SKM-1 (cell line): Measurements from ENCODE around the gene CFAP61.
A peak's percentile ranks its signal among the peaks of the same experiment; 100 is the strongest.
"Not testable (repeated sequence)": the region's sequence is repeated elsewhere in the genome, so short reads cannot be mapped to it uniquely, and the experiment has no call there.

Experiments used
- DNase-seq: peaks from one replicate; lab custom pipeline; 2025; ENCODE audit not compliant: unreplicated experiment; lab: John Stamatoyannopoulos, UW

Gene CFAP61

DNA sequence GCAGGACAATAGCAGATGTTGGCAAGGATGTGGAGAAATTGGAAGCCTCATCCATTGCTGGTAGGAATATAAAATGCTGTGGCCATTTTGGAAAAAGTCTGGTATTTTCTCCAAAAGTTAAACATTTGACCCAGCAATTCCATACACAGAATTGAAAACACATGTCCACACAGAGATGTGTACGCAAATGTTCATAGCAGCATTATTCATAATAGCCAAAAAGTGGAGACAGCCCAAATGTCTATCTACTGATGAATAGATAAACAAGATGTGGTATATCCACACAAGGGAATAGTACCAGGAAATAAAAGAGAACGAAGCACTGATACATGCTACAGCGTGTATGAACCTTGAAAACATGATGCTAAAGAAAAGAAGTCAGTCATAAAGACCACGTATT lies 40.5 kb downstream of the CFAP61 start:
- no peak for DNase-seq

GRCh38 chr20:20094410-20094809 lies 42.1 kb downstream of the CFAP61 start:
- DNase-seq, result no peak

DNA sequence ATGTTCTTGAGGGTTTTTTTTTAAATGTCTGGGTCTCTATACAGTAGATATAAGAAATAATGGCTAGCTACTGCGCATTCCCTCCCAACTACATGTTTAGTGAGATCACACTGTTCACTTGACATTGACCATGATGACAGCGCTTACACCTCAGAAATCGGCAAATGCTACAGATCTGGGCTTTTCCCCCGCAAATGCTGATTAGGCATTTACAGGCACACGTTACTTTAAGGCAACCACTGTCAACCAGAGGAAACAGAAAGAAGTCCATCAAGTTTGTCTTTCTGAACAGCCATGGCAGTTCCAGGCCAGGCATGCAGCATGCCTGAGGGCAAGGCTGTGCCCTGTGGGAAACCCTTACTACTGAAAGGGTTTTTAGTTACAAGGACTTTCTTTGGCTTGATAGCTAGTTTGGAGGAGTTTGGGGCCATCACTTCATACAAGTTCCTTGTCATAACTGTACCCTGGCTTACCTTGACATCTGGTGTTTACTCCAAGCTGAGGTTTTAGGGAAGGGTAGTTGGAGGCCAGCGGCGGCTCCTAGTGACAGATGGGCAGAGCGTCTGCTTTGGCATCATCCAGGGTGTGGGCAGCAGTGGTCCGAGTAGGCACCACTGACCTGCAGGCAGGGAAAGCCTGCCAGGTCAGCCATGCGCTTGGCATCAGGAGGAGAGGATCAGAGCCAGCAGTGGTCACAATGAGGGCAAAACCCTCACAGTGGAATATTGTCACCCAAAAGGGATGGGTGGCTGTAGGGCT lies 43.0 kb downstream of the CFAP61 start:
- DNase-seq, result no peak

DNA sequence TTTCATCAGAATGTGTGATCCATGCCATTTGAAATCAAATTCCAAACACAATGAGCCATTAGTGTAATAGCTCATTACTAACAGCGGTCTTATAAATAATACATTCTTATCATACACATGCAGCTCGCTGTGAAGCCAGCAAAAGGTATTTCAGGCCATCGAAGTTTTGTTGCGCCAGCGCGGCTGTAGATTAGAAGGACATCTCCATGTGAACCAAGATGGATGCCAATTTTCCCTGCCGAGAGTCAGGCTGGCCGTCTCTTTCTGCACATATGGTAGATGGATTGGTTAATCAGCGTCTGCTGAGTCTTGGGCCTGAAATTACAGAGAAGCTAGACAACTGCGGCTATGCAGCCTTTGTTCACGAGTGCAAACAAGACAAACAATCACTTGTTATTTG lies 44.1 kb downstream of the CFAP61 start:
- no peak for DNase-seq

- no peak for DNase-seq
Observed at GRCh38 chr20:20100881-20101280, 48.5 kb downstream of the CFAP61 start.

- no peak for DNase-seq
Observed at GRCh38 chr20:20102163-20102562, 49.8 kb downstream of the CFAP61 start.

- no peak for DNase-seq
Observed at GRCh38 chr20:20102716-20103258, 50.5 kb downstream of the CFAP61 start.

DNA sequence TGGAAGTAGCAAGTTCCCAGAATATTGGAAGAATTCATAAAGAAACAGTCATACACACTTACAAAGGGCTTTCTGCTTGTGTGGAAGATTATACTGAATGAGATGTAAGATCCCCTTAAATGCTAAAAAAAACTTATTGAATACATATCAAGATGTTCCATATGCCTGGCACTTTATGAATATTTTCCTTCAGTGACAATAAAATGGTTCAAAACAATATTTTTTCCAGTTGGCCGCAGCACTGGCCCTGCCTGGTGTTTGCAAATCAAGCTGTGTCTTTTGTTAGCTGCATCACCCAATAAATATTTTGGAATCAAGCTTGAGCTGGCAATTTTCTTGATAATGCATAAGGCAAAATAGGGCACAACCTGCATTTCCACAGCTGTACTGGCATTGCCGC lies 51.2 kb downstream of the CFAP61 start:
- no peak for DNase-seq

DNA sequence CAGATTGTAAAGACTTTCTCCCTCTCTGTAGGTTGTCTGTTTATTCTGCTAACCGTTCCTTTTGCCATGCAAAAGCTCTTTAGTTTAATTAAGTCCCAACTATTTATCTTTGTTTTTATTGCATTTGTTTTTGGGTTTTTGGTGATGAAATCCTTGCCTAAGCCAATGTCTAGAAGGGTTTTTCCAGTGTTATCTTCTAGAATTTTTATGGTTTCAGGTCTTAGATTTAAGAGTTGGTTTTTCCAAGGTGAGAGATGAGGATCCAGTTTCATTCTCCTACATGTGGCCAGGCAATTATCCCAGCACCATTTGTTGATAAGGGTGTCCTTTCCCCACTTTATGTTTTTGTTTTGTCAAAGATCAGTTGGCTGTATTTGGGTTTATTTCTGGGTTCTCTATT lies 70.9 kb downstream of the CFAP61 start:
- DNase-seq, result not testable (repeated sequence)

GRCh38 chr20:20130399-20130798 lies 78.1 kb downstream of the CFAP61 start:
- peak; percentile 28 for DNase-seq

DNA sequence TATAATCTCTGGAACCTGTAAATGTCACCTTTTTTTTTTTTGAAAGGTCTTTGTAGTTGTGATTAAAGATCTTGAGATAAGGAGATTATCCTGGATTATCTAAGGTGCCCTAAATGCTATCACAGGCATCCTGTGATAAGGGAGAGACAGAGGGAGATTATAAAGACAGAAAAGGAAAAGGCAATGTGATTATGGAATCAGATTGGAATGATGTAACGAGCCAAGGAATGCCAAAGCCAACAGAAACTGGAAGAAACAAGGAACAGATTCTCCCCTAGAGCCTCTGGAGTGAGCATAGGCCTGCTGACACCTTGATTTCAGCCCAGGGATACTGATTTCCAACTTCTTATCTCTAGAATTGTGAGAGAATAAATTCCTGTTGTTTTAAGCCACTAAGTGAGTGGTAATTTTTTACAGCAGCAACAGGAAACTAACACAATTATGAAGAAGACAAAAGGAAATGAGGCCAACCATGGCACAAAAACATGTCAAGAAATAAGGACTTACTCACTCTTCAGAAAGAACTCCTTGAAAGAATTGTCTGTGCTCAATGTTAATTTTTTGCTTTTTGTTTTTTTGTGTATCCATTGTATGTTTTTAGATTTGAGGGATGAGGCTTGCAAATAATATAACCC lies 82.7 kb downstream of the CFAP61 start:
- no peak for DNase-seq

- no peak for DNase-seq
Observed at GRCh38 chr20:20136313-20136712, 84.0 kb downstream of the CFAP61 start.

DNA sequence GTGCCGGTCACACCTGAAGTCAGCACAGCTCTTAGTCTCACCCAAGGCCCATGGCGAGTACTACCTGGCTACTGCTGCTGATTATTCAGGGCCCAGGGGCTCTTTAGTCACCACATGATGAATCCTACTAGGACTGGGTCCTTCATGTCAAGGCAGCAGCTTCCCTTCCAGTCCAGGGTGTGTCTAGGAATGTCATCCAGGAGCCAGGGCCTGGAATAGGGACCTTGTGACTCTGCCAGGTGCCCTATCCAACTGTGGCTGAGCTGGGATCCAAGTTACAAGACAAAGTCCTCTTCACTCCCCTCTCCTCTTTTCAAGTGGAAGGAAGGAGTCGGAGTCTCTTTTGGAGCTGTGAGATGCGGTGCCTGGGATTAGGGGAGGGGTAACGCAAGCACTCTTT lies 85.5 kb downstream of the CFAP61 start:
- DNase-seq, result no peak

DNA sequence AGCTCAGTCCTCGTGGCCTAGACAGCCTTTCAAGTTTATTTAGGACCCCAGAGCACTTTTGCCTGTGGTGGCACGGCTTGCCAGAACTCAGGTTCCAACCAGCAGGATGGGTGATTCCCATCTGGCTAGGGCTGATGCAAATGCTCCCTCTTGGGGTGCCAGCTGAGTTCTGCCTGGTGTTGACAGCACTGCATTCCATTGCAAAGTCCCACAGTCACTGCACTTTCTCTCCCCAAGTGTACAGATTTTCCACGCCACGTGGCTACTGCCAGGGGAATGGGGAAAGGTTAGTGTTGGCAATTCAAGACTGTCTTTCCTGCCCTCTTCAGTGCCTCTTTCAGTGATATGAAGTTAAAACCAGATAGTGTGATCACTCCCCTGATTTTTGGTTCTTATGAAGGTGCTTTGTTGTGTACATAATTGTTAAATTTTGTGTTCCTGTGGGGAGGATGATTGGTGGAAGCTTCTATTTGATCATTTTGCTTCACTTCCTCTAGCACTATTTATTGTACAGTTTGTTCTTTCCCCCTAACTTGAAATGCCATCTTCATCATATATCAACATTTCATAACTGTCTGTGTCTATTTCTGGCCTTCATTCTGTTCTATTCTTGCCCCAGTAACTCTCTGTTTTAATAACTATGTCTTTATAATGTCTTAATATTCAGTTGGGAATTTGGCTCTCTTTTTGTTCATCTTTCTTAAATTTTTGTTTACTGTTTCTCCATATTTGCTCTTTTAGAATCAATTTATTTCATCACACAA lies 86.2 kb downstream of the CFAP61 start:
- no peak for DNase-seq

- DNase-seq, result no peak
Observed at GRCh38 chr20:20139403-20139802, 87.1 kb downstream of the CFAP61 start.

DNA sequence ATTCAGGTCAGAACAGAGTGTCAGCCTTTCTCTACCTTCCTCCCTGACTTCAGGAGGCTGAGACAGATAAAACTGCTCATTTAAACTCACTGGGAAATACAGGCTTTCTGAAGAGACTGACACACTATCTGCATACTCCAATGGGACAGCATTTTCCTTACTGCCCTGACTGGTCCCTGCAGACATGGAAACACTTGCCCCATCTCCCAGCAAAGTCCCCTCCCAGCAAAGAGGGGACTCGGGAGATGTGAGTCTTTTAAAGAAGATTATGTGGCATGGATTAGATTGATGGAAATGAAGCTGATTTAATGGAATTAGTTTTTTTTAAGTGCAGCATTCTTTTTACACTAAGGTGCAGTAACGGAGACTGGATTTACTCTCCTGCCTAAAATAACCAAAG lies 90.8 kb downstream of the CFAP61 start:
- DNase-seq, result no peak

GRCh38 chr20:20143646-20144045 lies 91.3 kb downstream of the CFAP61 start:
- DNase-seq, result no peak

DNA sequence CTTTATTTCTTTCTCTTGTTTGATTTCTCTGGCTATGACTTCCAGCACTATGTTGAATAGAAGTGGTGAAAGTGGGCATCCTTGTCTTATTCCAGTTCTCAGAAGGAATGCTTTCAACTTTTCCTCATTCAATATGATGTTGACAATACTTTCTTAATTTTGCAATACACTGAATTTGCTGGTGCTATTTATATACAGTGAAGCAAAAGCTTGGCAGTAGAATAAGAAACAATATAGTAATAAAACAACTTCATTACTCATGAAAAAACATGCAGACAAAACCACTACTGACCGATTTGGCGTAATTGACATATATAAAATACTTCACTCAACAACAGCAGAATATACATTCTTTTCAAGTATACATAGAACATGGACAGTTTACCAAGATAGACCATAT lies 96.4 kb downstream of the CFAP61 start:
- DNase-seq, result no peak

DNA sequence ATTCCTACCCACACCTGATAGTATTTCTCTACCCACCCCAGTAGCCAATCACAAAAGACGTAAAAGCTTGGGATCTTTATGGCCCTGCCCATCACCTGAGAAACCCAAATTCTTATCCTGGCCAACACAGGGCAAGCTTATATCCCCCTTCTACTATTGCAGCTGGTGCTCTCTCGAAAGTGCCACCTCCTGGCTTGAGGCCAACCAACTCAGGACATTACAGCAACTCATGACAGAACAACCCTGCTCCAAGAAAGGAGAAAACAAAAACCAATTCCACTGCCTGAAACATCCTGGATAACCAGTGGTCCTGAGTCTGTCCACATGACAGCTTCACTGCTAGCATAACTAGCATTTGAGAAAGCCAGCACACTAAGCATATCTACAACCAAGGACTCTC lies 97.9 kb downstream of the CFAP61 start:
- DNase-seq, result no peak

GRCh38 chr20:20160520-20160919 lies 108.2 kb downstream of the CFAP61 start:
- DNase-seq, result no peak

GRCh38 chr20:20161611-20162010 lies 109.3 kb downstream of the CFAP61 start:
- no peak for DNase-seq

GRCh38 chr20:20167698-20168097 lies 115.4 kb downstream of the CFAP61 start:
- no peak for DNase-seq
